GM23338 (cell line): Measurements from ENCODE around the gene CYP19A1. TPM values are rescaled to one million over a fixed set of nuclear protein-coding genes. Genes with fewer than 3 reads are reported as not detected.

Experiments used
- ATAC-seq: fragments of 200-7000 bp; cut with Tn5 transposase; 3 replicates; pipeline ENCODE4 v1.9.1; 2020
- DNase-seq: peaks from one replicate; pipeline ENCODE4 v3.0.0-alpha.2; 2015; ENCODE audit warnings: low spot score
- H2AFZ ChIP-seq: fragments of 200-600 bp; sonication (generic); 2 replicates; pipeline ENCODE4 v1.8.0; 2016; ENCODE audit warnings: antibody characterized with exemption, mild to moderate bottlenecking, moderate library complexity
- H3F3A ChIP-seq: fragments of 200-600 bp; sonication (generic); replicated peaks from 2 replicates; pipeline ENCODE4 v1.8.0; 2017; ENCODE audit warnings: antibody characterized with exemption, mixed run types, low read depth
- H3K27ac ChIP-seq: fragments of 200-600 bp; sonication (generic); 2 replicates; pipeline ENCODE4 v1.6.1; 2016; ENCODE audit warnings: low read depth
- H3K27me3 ChIP-seq: fragments of 200-600 bp; sonication (generic); 2 replicates; pipeline ENCODE4 v1.8.0; 2016; ENCODE audit warnings: mild to moderate bottlenecking, mixed run types, moderate library complexity; ENCODE audit not compliant: insufficient read depth
- H3K36me3 ChIP-seq: fragments of 200-600 bp; sonication (generic); 2 replicates; pipeline ENCODE4 v1.8.0; 2016; ENCODE audit warnings: mild to moderate bottlenecking; ENCODE audit not compliant: insufficient read depth
- H3K4me1 ChIP-seq: fragments of 200-600 bp; sonication (generic); 2 replicates; pipeline ENCODE4 v1.8.0; 2016; ENCODE audit warnings: mild to moderate bottlenecking, moderate library complexity; ENCODE audit not compliant: insufficient read depth
- H3K4me2 ChIP-seq: fragments of 200-600 bp; sonication (generic); 2 replicates; pipeline ENCODE4 v1.7.1; 2017; ENCODE audit warnings: mixed run types
- H3K4me3 ChIP-seq: fragments of 200-600 bp; sonication (generic); 2 replicates; pipeline ENCODE4 v1.6.1; 2016; ENCODE audit warnings: mixed run types
- H3K79me2 ChIP-seq: fragments of 200-600 bp; sonication (generic); replicated peaks from 2 replicates; pipeline ENCODE4 v1.8.0; 2017; ENCODE audit warnings: mild to moderate bottlenecking; ENCODE audit not compliant: insufficient read depth
- H3K9me2 ChIP-seq: fragments of 200-600 bp; sonication (generic); 2 replicates; pipeline ENCODE4 v1.8.0; 2017; ENCODE audit not compliant: insufficient read depth
- H4K20me1 ChIP-seq: fragments of 200-600 bp; sonication (generic); replicated peaks from 2 replicates; pipeline ENCODE4 v1.8.0; 2017; ENCODE audit warnings: mild to moderate bottlenecking; ENCODE audit not compliant: insufficient read depth
- H3K27ac Mint-ChIP-seq: 2 replicates; pipeline ENCODE4 v1.8.0; 2020; ENCODE audit warnings: inconsistent platforms, mild to moderate bottlenecking, moderate library complexity, mixed read lengths
- H3K27me3 Mint-ChIP-seq: 3 replicates; pipeline ENCODE4 v1.8.0; 2022; ENCODE audit warnings: low read depth, mild to moderate bottlenecking, moderate library complexity, mixed read lengths, inconsistent platforms; ENCODE audit not compliant: insufficient read depth, poor library complexity
- H3K36me3 Mint-ChIP-seq: 3 replicates; pipeline ENCODE4 v1.8.0; 2021; ENCODE audit warnings: low read depth, mild to moderate bottlenecking, inconsistent platforms, moderate library complexity, mixed read lengths
- H3K4me1 Mint-ChIP-seq: 3 replicates; pipeline ENCODE4 v1.8.0; 2020; ENCODE audit warnings: mild to moderate bottlenecking, inconsistent platforms, mixed read lengths
- H3K4me3 Mint-ChIP-seq: 3 replicates; pipeline ENCODE4 v1.8.0; 2021; ENCODE audit warnings: moderate library complexity, mild to moderate bottlenecking, inconsistent platforms, mixed read lengths
- H3K9me3 Mint-ChIP-seq: 3 replicates; pipeline ENCODE4 v1.8.0; 2020; ENCODE audit warnings: moderate library complexity, mild to moderate bottlenecking, inconsistent platforms, mixed read lengths
- CREB1 ChIP-seq: fragments of 250-450 bp; sonication (Bioruptor Pico); IDR thresholded peaks from 2 replicates; pipeline ENCODE4 v1.5.0; 2020; ENCODE audit warnings: low read depth, mild to moderate bottlenecking, moderate library complexity
- CTCF ChIP-seq, 2 experiments: fragments of 200-600 bp in 1 of 2; sonication (generic) in 1 of 2; conservative IDR thresholded peaks; 2 replicates each; pipeline versions ENCODE4 v1.5.1 to v1.6.1; 2016 to 2017; ENCODE audit warnings: antibody characterized with exemption in 2 of 2, low read depth in 2 of 2, mild to moderate bottlenecking in 2 of 2, moderate library complexity in 1 of 2
- ETS1 ChIP-seq: IDR thresholded peaks from 2 replicates; pipeline ENCODE4 v1.6.1; 2016; ENCODE audit warnings: antibody characterized with exemption
- EZH2 ChIP-seq: fragments of 200-600 bp; sonication (generic); IDR thresholded peaks from one replicate; pipeline ENCODE4 v1.8.0; 2017; ENCODE audit warnings: antibody characterized with exemption, mild to moderate bottlenecking, low read depth; ENCODE audit not compliant: unreplicated experiment
- EZH2phosphoT487 ChIP-seq: fragments of 200-600 bp; sonication (generic); IDR thresholded peaks from one replicate; pipeline ENCODE4 v1.8.1; 2018; ENCODE audit warnings: antibody characterized with exemption; ENCODE audit not compliant: unreplicated experiment
- JUNB ChIP-seq: IDR thresholded peaks from one replicate; pipeline ENCODE4 v1.6.1; 2016; ENCODE audit warnings: antibody characterized with exemption; ENCODE audit not compliant: unreplicated experiment
- NANOG ChIP-seq: IDR thresholded peaks from 2 replicates; pipeline ENCODE4 v1.6.1; 2016; ENCODE audit warnings: antibody characterized with exemption, borderline replicate concordance
- POLR2AphosphoS5 ChIP-seq: IDR thresholded peaks from 2 replicates; pipeline ENCODE4 v1.6.1; 2016; ENCODE audit warnings: antibody characterized with exemption, low read depth
- REST ChIP-seq: IDR thresholded peaks from one replicate; pipeline ENCODE4 v1.6.1; 2018; ENCODE audit warnings: antibody characterized with exemption; ENCODE audit not compliant: unreplicated experiment
- STAT1 ChIP-seq: IDR thresholded peaks from one replicate; pipeline ENCODE4 v1.6.1; 2016; ENCODE audit warnings: antibody characterized with exemption; ENCODE audit not compliant: unreplicated experiment
- ZNF331 ChIP-seq: fragments of 250-450 bp; sonication (Bioruptor Pico); IDR thresholded peaks from 2 replicates; pipeline ENCODE4 v1.5.0; 2020; ENCODE audit warnings: low read depth, mild to moderate bottlenecking, moderate library complexity
- ZNF462 ChIP-seq: fragments of 250-450 bp; sonication (Bioruptor Pico); IDR thresholded peaks from 2 replicates; pipeline ENCODE4 v1.5.0; 2020; ENCODE audit warnings: mild to moderate bottlenecking, moderate library complexity
- polyA plus RNA-seq: library from polyadenylated mRNA; unstranded; fragments of >200 nt; fragmentation: Nextera tagmentation; extraction: Ambion mirVana; gene quantifications from 2 replicates; pipeline ENCODE4 v1.2.1, GENCODE V29; 2016
- total RNA-seq: library from RNA; depleted of rRNA; stranded (reverse); fragments of >200 nt; shearing (Covaris generic); gene quantifications from 2 replicates; pipeline ENCODE4 v1.2.3, GENCODE V29; 2014

CYP19A1 gene
- total and polyA plus RNA-seq, 2 experiments from 2014 or later, result 0.42 TPM; not detected in 1

- TF ChIP-seq NANOG, result no peak
These were observed 108.5 kb downstream of the CYP19A1 start (continued) for GRCh38 chr15:51229907-51230330.

GRCh38 chr15:51227940-51228732, 110.3 kb downstream of the CYP19A1 start:
- H3K27me3 Mint-ChIP-seq, result no peaks in the 10 kb centered on the region
- Histone ChIP-seq H3K27ac (no peak overlapping the region), H3K9me2 (no peaks in the 10 kb centered on the region), H3K27me3 (no peaks in the 10 kb centered on the region), H2AFZ (no peak overlapping the region; the same call in 1 of the 2 replicates), H3K4me3 (no peak overlapping the region), H3F3A (no peaks in the 10 kb centered on the region), H3K4me2 (no peak overlapping the region), H3K4me1 (no peaks in the 10 kb centered on the region; the same call in 1 of the 2 replicates), H4K20me1 (no peaks in the 10 kb centered on the region), H3K79me2 (no peaks in the 10 kb centered on the region), H3K36me3 (no peaks in the 10 kb centered on the region)
- no peaks in the 10 kb centered on the region for H3K36me3 Mint-ChIP-seq
- no peak overlapping the region for H3K4me3 Mint-ChIP-seq
- H3K9me3 Mint-ChIP-seq, result no peaks in the 10 kb centered on the region
- peak overlapping the region; percentile 92 for H3K27ac Mint-ChIP-seq
- DNase-seq, result peak; percentile 42
- ATAC-seq, result peak; percentile 44; the same call in 2 of the 3 replicates
- peaks cover 10% of the 10 kb centered on the region for H3K4me1 Mint-ChIP-seq
- TF ChIP-seq CTCF (conservative IDR thresholded peaks at IDR 0.05; ENCODE audit: low read depth in 2 of 2), result no peak
- no peak for TF ChIP-seq ETS1
- TF ChIP-seq ZNF331, result no peak
- TF ChIP-seq ZNF462 (CRISPR knock-in tag), result no peak
- TF ChIP-seq EZH2, result no peak
- TF ChIP-seq CREB1 (CRISPR knock-in tag), result no peak
- TF ChIP-seq REST, result no peak
- no peak for TF ChIP-seq NANOG
- no peak for TF ChIP-seq POLR2AphosphoS5
- TF ChIP-seq STAT1, result no peak
- no peak for TF ChIP-seq JUNB
- TF ChIP-seq EZH2phosphoT487, result no peak
